H9 (cell line): Measurements from ENCODE around the gene NUP88. TPM values are rescaled to one million over a fixed set of nuclear protein-coding genes. Genes with fewer than 3 reads are reported as not detected.
A peak's percentile ranks its signal among the peaks of the same experiment; 100 is the strongest.

ENCODE experiments used
- DNase-seq: peaks from one replicate; pipeline ENCODE4 v3.0.0-alpha.2; 2017
- H2AFZ ChIP-seq: one replicate; pipeline ENCODE4 v1.6.1; 2013; ENCODE audit warnings: mild to moderate bottlenecking, low read length, control low read depth, moderate library complexity
- H2AK5ac ChIP-seq: 2 replicates; pipeline ENCODE4 v1.6.1; 2013; ENCODE audit warnings: low read length, control low read depth, mixed read lengths; ENCODE audit not compliant: insufficient read length
- H2BK120ac ChIP-seq: one replicate; pipeline ENCODE4 v1.6.1; 2013; ENCODE audit warnings: low read depth, mild to moderate bottlenecking, low read length, control low read depth, inconsistent platforms; ENCODE audit not compliant: poor library complexity, severe bottlenecking
- H2BK12ac ChIP-seq: 2 replicates; pipeline ENCODE4 v1.6.1; 2013; ENCODE audit warnings: low read length, control low read depth, mixed read lengths, low read depth; ENCODE audit not compliant: insufficient read length
- H2BK15ac ChIP-seq: 2 replicates; pipeline ENCODE4 v1.6.1; 2013; ENCODE audit warnings: low read depth, low read length, control low read depth
- H2BK20ac ChIP-seq: one replicate; pipeline ENCODE4 v1.6.1; 2013; ENCODE audit warnings: low read depth, mild to moderate bottlenecking, low read length, control low read depth, inconsistent platforms; ENCODE audit not compliant: poor library complexity, severe bottlenecking
- H2BK5ac ChIP-seq: 2 replicates; pipeline ENCODE4 v1.6.1; 2013; ENCODE audit warnings: low read length, control low read depth, mixed read lengths; ENCODE audit not compliant: insufficient read length
- H3K14ac ChIP-seq: 2 replicates; pipeline ENCODE4 v1.6.1; 2013; ENCODE audit warnings: low read length, control low read depth; ENCODE audit not compliant: insufficient read depth
- H3K18ac ChIP-seq: 2 replicates; pipeline ENCODE4 v1.6.1; 2013; ENCODE audit warnings: low read depth, mild to moderate bottlenecking, mixed read lengths, low read length, control low read depth; ENCODE audit not compliant: insufficient read length
- H3K23ac ChIP-seq: 2 replicates; pipeline ENCODE4 v1.6.1; 2013; ENCODE audit warnings: low read length, control low read depth, mixed read lengths, low read depth; ENCODE audit not compliant: insufficient read length
- H3K23me2 ChIP-seq: 2 replicates; pipeline ENCODE4 v1.6.1; 2013; ENCODE audit warnings: low read depth, mild to moderate bottlenecking, mixed read lengths, low read length, control low read depth; ENCODE audit not compliant: insufficient read length, poor library complexity, severe bottlenecking
- H3K27ac ChIP-seq: 2 replicates; pipeline ENCODE4 v1.5.1; 2013; ENCODE audit warnings: low read length, control low read depth, mixed read lengths, low read depth; ENCODE audit not compliant: insufficient read length
- H3K27me3 ChIP-seq: 2 replicates; pipeline ENCODE4 v1.6.1; 2013; ENCODE audit warnings: low read length, control low read depth, inconsistent platforms; ENCODE audit not compliant: insufficient read depth
- H3K4ac ChIP-seq: 2 replicates; pipeline ENCODE4 v1.6.1; 2013; ENCODE audit warnings: low read depth, mild to moderate bottlenecking, control low read depth, inconsistent platforms, low read length, moderate library complexity
- H3K4me1 ChIP-seq: 2 replicates; pipeline ENCODE4 v1.6.1; 2013; ENCODE audit warnings: low read length, control low read depth, inconsistent platforms; ENCODE audit not compliant: insufficient read depth
- H3K4me2 ChIP-seq: 2 replicates; pipeline ENCODE4 v1.6.1; 2013; ENCODE audit warnings: low read length, control low read depth, mixed read lengths; ENCODE audit not compliant: insufficient read length, insufficient read depth
- H3K56ac ChIP-seq: 2 replicates; pipeline ENCODE4 v1.6.1; 2013; ENCODE audit warnings: low read depth, mild to moderate bottlenecking, mixed read lengths, low read length, control low read depth; ENCODE audit not compliant: insufficient read length
- H3K79me1 ChIP-seq: 2 replicates; pipeline ENCODE4 v1.6.1; 2013; ENCODE audit warnings: low read depth, mild to moderate bottlenecking, moderate library complexity, low read length, control low read depth, inconsistent platforms; ENCODE audit not compliant: insufficient read depth, poor library complexity, severe bottlenecking
- H3K79me2 ChIP-seq: 2 replicates; pipeline ENCODE4 v1.6.1; 2013; ENCODE audit warnings: low read length, control low read depth, inconsistent platforms; ENCODE audit not compliant: insufficient read depth
- H3K9ac ChIP-seq: 2 replicates; pipeline ENCODE4 v1.6.1; 2013; ENCODE audit warnings: low read length, control low read depth, mixed read lengths; ENCODE audit not compliant: insufficient read length; ENCODE audit errors: extremely low read depth
- H3K9me3 ChIP-seq: one replicate; pipeline ENCODE4 v1.6.1; 2013; ENCODE audit warnings: low read depth, low read length, inconsistent platforms; ENCODE audit not compliant: control insufficient read depth
- H3T11ph ChIP-seq: one replicate; pipeline ENCODE4 v1.6.1; 2013; ENCODE audit warnings: mild to moderate bottlenecking, low read length, control low read depth, inconsistent platforms
- H4K20me1 ChIP-seq: one replicate; pipeline ENCODE4 v1.6.1; 2013; ENCODE audit not compliant: control insufficient read depth, insufficient read length, insufficient read depth
- H4K5ac ChIP-seq: 2 replicates; pipeline ENCODE4 v1.6.1; 2013; ENCODE audit warnings: low read depth, mild to moderate bottlenecking, mixed read lengths, low read length, control low read depth; ENCODE audit not compliant: insufficient read length
- H4K8ac ChIP-seq: replicated peaks from 2 replicates; pipeline ENCODE4 v1.6.1; 2013; ENCODE audit warnings: low read length, control low read depth, mixed read lengths, low read depth; ENCODE audit not compliant: insufficient read length
- H4K91ac ChIP-seq: 2 replicates; pipeline ENCODE4 v1.6.1; 2013; ENCODE audit warnings: low read depth, mild to moderate bottlenecking, moderate library complexity, mixed read lengths, low read length, control low read depth; ENCODE audit not compliant: insufficient read length
- H3K27ac Mint-ChIP-seq, 3 experiments: 2 replicates in 2 of 3; 3 replicates in 1 of 3; pipeline ENCODE4 v1.8.0; 2020 to 2021; ENCODE audit warnings: mixed read lengths in 3 of 3, mild to moderate bottlenecking in 1 of 3, moderate library complexity in 1 of 3
- H3K27me3 Mint-ChIP-seq: 2 replicates; pipeline ENCODE4 v1.8.0; 2021; ENCODE audit warnings: low read depth, mild to moderate bottlenecking, moderate library complexity, mixed read lengths
- H3K36me3 Mint-ChIP-seq, 3 experiments: 2 replicates in 2 of 3; 3 replicates in 1 of 3; pipeline ENCODE4 v1.8.0; 2020 to 2021; ENCODE audit warnings: low read depth in 3 of 3, mixed read lengths in 3 of 3; ENCODE audit not compliant: insufficient read depth in 1 of 3
- H3K4me1 Mint-ChIP-seq, 2 experiments: 2 replicates each; pipeline ENCODE4 v1.8.0; 2020; ENCODE audit warnings: mixed read lengths in 2 of 2
- H3K4me3 Mint-ChIP-seq, 2 experiments: 2 replicates in 1 of 2; 3 replicates in 1 of 2; pipeline ENCODE4 v1.8.0; 2020 to 2021; ENCODE audit warnings: mild to moderate bottlenecking in 2 of 2, mixed read lengths in 2 of 2, moderate library complexity in 1 of 2
- H3K9me3 Mint-ChIP-seq, 2 experiments: 2 replicates in 1 of 2; 3 replicates in 1 of 2; pipeline ENCODE4 v1.8.0; 2020; ENCODE audit warnings: mild to moderate bottlenecking in 2 of 2, mixed read lengths in 2 of 2, moderate library complexity in 1 of 2
- CTCF ChIP-seq: fragments of 200-600 bp; sonication (generic); conservative IDR thresholded peaks from 3 replicates; pipeline ENCODE4 v1.8.0; 2021; ENCODE audit warnings: antibody characterized with exemption, mild to moderate bottlenecking
- WGBS: extraction: QIAGEN DNeasy Blood & Tissue Kit; methylation state at CpG from one replicate; pipeline ENCODE4 v1.1.7; 2013; ENCODE audit warnings: missing lambda C conversion rate, low lambda C conversion rate, mixed read lengths; ENCODE audit not compliant: insufficient read length; ENCODE audit errors: extremely low coverage; 5-methylcytosine and 5-hydroxymethylcytosine counted together
- total RNA-seq: library from RNA; stranded (reverse); gene quantifications from 2 replicates; pipeline ENCODE4 v1.2.1, GENCODE V29; 2021

Gene NUP88
- total RNA-seq, 1 experiment from 2014 or later = 98.2 TPM

GRCh38 chr17:5434984-5435383 is 15.5 kb upstream of the NUP88 start:
- no peak overlapping the region for H3K4me3 Mint-ChIP-seq
- H3K14ac ChIP-seq = no peak overlapping the region
- H3K36me3 Mint-ChIP-seq = peaks cover 59 to 82% (median 71%) of the 10 kb centered on the region in 3 experiments
- no peak overlapping the region for H2AK5ac ChIP-seq
- no peaks in the 10 kb centered on the region for H3K27me3 Mint-ChIP-seq
- H3K27ac ChIP-seq = no peak overlapping the region
- H2BK120ac ChIP-seq = no peak overlapping the region
- H4K8ac ChIP-seq = no peak overlapping the region
- peaks cover 6% of the 10 kb centered on the region for H3K79me1 ChIP-seq
- H3K18ac ChIP-seq = no peak overlapping the region
- peaks cover 20 to 21% of the 10 kb centered on the region in 2 experiments for H3K4me1 Mint-ChIP-seq
- no peaks in the 10 kb centered on the region for H3K23me2 ChIP-seq
- no peak overlapping the region for H4K91ac ChIP-seq
- no peak overlapping the region for H2BK20ac ChIP-seq
- WGBS = no CpG with 5 or more reads among the region's 2 CpGs
- H2BK15ac ChIP-seq = no peak overlapping the region
- TF ChIP-seq CTCF = no peak
- H2BK5ac ChIP-seq = no peak overlapping the region
- no peaks in the 10 kb centered on the region; the same call in 1 of the 2 replicates for H3K4me1 ChIP-seq
- no peaks in the 10 kb centered on the region for H3K9me3 Mint-ChIP-seq
- no peak overlapping the region for H3K23ac ChIP-seq
- H3K56ac ChIP-seq = no peak overlapping the region
- no peaks in the 10 kb centered on the region for H3K27me3 ChIP-seq
- no peak overlapping the region for H3T11ph ChIP-seq
- H3K9me3 ChIP-seq = no peaks in the 10 kb centered on the region
- no peak overlapping the region for H3K4ac ChIP-seq
- no peak overlapping the region for H3K9ac ChIP-seq
- no peak for DNase-seq
- H4K20me1 ChIP-seq = no peaks in the 10 kb centered on the region
- H4K5ac ChIP-seq = no peak overlapping the region
- no peak overlapping the region for H2BK12ac ChIP-seq
- H2AFZ ChIP-seq = no peak overlapping the region
- H3K27ac Mint-ChIP-seq = peak overlapping the region in 2 of 3 experiments; percentile 53 to 91; a peak in 2 of 7 replicates
- H3K79me2 ChIP-seq = peaks cover 15% of the 10 kb centered on the region; the same call in 1 of the 2 replicates
- no peak overlapping the region for H3K4me2 ChIP-seq
